NT2/D1 (cell line): ENCODE results near the gene PRODH2.

Experiments
- DNase-seq: peaks from one replicate; pipeline ENCODE4 v3.0.0-alpha.2; 2011; ENCODE audit warnings: low read depth, low spot score
- H3K27me3 ChIP-seq: 2 replicates; pipeline ENCODE4 v1.6.0; 2011; ENCODE audit warnings: mild to moderate bottlenecking; ENCODE audit not compliant: insufficient read length, insufficient read depth
- H3K36me3 ChIP-seq: 2 replicates; pipeline ENCODE4 v1.6.1; 2011; ENCODE audit warnings: mild to moderate bottlenecking, low read length, mixed read lengths; ENCODE audit not compliant: insufficient read depth, insufficient read length
- H3K4me1 ChIP-seq: 2 replicates; pipeline ENCODE4 v1.5.1; 2011; ENCODE audit not compliant: insufficient read depth, insufficient read length
- H3K4me3 ChIP-seq: 2 replicates; pipeline ENCODE4 v1.5.1; 2011; ENCODE audit warnings: low read depth; ENCODE audit not compliant: insufficient read length
- H3K9ac ChIP-seq: 2 replicates; pipeline ENCODE4 v1.6.0; 2011; ENCODE audit warnings: low read depth; ENCODE audit not compliant: insufficient read length
- H3K9me3 ChIP-seq: 2 replicates; pipeline ENCODE4 v1.5.1; 2011; ENCODE audit warnings: mild to moderate bottlenecking, low read length; ENCODE audit not compliant: insufficient read depth
- SUZ12 ChIP-seq: IDR thresholded peaks from 2 replicates; pipeline ENCODE4 v1.6.1; 2011; ENCODE audit not compliant: insufficient read length, insufficient read depth; ENCODE audit errors: extremely low read depth
- YY1 ChIP-seq: IDR thresholded peaks from 2 replicates; pipeline ENCODE4 v1.6.1; 2011; ENCODE audit not compliant: insufficient read length, insufficient read depth
- ZNF274 ChIP-seq: IDR thresholded peaks from 2 replicates; pipeline ENCODE4 v1.6.1; 2011; ENCODE audit warnings: mild to moderate bottlenecking, low read depth, low read length

Gene PRODH2

DNA sequence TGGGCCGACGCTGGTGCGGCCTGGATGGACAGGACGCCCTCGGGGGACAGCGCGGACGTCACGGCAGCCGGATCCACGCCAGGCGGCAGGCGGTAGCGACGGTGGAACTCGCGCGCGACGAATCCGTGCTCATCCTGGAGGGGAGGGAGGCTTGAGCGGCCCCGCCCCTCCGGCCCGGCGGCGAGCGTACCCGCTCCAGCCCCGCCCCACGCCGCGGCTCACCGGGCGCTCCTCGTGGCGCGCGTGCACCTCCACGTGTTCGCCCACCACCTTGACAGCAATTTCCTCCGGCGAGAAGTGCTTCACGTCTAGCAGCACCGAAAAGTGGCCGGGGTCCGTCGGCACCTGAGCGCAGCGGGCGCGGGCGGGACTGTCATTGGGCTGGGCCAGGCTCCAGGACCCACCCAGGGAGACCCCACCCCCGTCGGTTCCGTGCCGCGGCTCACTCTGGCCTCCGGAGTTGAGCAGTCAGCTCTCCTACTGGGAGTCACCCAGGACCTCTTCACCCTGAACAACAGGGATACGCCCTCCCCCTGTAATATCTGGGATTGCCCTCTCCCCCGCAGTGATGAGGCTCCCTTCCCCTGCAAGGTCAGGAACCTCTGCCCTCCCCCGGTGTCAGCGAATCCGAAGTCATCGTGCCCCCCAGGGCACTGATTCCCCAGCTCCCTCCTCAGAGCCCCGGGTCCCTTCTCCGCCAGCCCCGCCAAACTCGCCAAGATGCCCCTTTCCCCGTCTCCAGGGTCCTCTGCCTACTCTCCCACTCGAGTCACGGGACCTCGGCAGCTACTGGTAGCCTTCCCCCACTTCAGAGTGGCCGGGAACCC is 56.9 kb downstream of the PRODH2 start:
- no peak overlapping the region for H3K4me3 ChIP-seq
- H3K4me1 ChIP-seq = peaks cover 4% of the 10 kb centered on the region
- DNase-seq = no peak
- H3K36me3 ChIP-seq = peaks cover 49% of the 10 kb centered on the region
- no peak for TF ChIP-seq ZNF274
- no peak for TF ChIP-seq SUZ12
- TF ChIP-seq YY1 = no peak
- H3K9me3 ChIP-seq = no peaks in the 10 kb centered on the region
- peak overlapping the region; percentile 10 for H3K9ac ChIP-seq
- H3K27me3 ChIP-seq = no peaks in the 10 kb centered on the region

DNA sequence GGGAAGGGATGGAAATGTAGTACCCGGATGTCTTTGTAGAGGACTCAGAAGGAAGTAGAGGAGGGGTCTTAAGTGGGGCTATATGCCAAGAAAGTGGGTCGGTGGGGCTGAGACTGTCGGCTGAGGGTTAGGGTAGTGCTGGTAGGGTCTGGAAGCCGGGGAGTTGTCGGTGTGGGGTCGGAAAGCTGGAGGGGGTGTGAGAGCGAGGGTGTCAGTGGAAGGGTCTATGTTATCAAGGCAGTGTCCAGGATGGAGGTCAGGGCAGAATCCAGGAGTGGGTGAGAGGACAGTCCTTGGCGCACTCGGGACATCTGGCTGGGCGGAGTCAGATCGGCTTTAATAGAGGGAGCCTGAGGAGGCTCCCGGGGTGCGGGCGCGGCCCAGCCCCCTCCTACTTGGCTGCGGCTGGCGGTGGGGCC is 57.5 kb downstream of the PRODH2 start:
- no peak overlapping the region for H3K4me3 ChIP-seq
- H3K36me3 ChIP-seq = peaks cover 42% of the 10 kb centered on the region
- no peaks in the 10 kb centered on the region for H3K9me3 ChIP-seq
- H3K27me3 ChIP-seq = no peaks in the 10 kb centered on the region
- H3K9ac ChIP-seq = no peak overlapping the region
- no peak for TF ChIP-seq SUZ12
- no peak for TF ChIP-seq YY1
- TF ChIP-seq ZNF274 = no peak
- H3K4me1 ChIP-seq = peaks cover 4% of the 10 kb centered on the region
- no peak for DNase-seq

DNA sequence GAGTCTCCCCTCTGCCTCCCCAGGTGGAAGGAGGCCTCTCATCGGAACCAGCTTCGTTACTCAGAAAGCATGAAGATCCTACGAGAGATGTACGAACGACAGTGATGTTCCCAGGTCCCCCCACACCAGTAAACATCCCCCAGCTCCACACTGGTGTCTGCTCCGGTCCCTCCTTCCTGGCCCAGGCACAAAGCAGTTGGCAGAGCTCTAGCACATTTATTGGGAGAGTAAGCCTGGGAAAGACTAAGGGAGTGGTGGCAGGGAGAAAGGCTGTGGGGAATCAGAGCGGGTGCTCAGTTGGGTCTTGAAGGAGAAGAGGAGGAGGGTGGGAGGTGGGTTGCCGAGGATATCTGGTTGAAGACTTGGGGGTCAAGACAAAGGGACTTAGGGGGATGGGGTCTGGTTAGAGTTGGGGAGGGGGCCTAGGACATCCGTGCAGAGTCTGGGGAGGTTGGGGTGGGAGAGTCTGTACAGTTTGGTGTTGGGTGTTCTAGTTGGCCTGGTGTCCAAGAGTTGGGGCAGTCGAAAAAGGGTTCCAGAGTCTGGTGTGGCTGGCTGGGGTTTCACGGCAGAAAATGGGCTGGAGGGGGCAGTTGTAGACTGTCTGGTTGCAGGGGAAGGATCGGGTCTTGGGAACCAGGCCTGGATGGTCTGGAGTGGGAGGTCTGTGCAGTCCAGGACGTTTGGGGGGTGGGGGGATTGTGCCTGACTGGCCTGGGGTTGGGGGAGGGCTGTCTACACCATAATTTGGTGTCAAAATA is 58.1 kb downstream of the PRODH2 start:
- H3K27me3 ChIP-seq = no peaks in the 10 kb centered on the region
- no peak for DNase-seq
- TF ChIP-seq ZNF274 (no peak), SUZ12 (no peak), YY1 (no peak)
- H3K9ac ChIP-seq = no peak overlapping the region
- peaks cover 2% of the 10 kb centered on the region for H3K4me1 ChIP-seq
- H3K9me3 ChIP-seq = no peaks in the 10 kb centered on the region
- peaks cover 37% of the 10 kb centered on the region for H3K36me3 ChIP-seq
- H3K4me3 ChIP-seq = no peak overlapping the region

DNA sequence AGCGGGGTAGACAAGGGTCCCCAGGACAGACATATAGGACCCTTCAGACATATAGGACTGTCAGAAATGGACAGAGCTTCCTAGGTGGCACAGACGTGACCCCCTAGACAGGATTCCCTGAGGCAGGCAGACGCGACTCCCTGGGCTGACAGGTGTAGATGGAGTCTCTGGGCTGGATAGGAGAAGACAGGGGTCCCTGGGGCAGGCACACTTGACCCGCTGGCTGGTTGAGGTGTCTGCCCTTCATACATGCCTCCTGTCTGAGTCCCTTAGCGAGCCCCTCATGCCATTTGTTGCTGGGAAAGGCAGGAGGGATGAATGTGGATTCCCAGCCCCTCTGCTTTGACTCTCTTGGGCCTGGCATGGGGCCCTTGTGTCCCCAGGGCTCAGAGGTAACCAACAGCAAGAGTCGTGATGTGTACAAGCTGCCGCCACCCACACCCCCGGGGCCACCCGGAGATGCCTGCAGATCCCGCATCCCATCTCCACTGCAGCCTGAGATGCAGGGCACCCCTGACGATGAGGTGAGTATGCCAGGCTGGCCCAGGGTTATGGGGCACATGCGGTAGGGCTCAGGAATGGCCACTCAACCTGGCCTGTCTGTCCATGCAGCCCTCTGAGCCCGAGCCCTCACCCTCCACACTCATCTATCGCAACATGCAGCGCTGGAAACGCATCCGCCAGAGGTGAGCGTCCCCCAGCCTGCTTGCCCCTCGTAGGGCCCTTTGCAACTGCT is 58.8 kb downstream of the PRODH2 start:
- Histone ChIP-seq H3K36me3 (peaks cover 31% of the 10 kb centered on the region), H3K4me1 (no peaks in the 10 kb centered on the region), H3K4me3 (no peak overlapping the region), H3K9me3 (no peaks in the 10 kb centered on the region), H3K9ac (no peak overlapping the region), H3K27me3 (no peaks in the 10 kb centered on the region)
- no peak for DNase-seq
- TF ChIP-seq YY1 (no peak), ZNF274 (no peak), SUZ12 (no peak)

DNA sequence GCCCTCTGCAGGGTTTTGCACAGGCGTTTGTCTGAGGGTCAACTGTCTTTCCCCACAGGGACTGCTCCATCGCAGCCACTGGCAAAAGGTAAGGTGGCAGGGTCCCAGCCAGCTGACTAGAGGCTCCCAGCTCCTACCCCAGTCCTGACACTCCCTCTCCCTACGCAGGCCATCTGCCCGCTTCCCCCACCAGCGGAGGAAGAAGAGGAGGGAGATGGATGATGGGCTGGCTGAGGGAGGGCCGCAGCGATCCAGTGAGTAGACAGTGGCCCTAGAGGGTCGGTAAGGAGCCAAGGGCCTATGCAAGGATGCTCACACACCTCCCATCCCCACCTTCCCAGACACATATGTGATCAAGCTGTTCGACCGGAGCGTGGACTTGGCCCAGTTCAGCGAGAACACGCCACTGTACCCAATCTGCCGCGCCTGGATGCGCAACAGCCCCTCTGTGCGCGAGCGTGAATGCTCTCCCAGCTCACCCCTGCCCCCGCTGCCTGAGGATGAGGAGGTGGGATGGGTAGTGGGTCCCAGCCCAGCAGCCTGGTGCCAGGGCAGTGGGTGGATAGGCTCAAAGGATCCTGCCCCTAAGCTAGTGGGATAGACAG is 59.8 kb downstream of the PRODH2 start:
- no peaks in the 10 kb centered on the region for H3K27me3 ChIP-seq
- no peak overlapping the region for H3K9ac ChIP-seq
- H3K9me3 ChIP-seq = no peaks in the 10 kb centered on the region
- H3K4me3 ChIP-seq = no peak overlapping the region
- DNase-seq = no peak
- no peaks in the 10 kb centered on the region for H3K4me1 ChIP-seq
- peaks cover 31% of the 10 kb centered on the region for H3K36me3 ChIP-seq
- TF ChIP-seq SUZ12 (no peak), YY1 (no peak), ZNF274 (no peak)

DNA sequence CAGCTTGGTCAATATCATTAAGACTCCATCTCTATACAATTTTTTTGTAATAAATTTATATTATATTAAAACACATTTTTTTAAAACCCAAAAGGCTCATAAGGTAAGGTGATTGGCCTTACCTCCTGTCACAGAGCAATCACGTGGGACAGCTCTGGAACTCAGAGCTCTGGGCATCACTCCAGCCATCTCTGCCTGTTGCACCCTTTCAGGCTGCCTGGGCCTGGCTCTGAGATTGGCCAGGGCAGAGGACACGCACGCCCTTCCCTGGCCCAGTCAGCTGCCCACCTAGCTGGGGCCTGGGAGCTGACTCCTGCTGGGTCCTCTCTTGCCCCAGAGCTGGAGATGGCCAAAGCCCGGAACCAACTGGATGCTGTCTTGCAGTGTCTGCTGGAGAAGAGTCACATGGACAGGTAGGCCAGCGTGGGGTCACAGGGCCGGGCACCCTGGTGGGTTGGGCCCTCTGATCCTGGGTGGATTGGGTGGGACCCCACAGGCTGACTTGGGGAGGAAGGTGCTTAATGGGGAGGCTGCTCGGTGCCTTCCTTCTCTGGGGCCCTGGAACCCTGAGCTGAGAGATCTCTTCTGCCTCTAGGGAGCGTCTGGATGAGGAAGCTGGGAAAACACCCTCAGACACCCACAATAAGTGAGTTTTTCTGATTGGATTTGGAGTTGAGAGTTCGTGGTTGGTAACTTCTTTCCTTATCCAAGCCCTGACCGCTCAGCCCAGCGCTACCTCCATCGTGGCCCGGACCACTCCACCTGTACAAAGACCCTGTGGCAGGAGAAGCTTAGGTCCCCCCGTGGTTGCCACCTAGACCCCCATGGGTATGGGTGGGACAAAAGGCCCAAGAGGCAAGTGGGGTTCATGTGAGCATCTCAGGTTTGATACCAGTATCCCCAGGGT is 60.6 kb downstream of the PRODH2 start:
- Histone ChIP-seq H3K36me3 (peaks cover 31% of the 10 kb centered on the region), H3K9ac (no peak overlapping the region), H3K4me1 (no peaks in the 10 kb centered on the region), H3K9me3 (no peaks in the 10 kb centered on the region), H3K27me3 (no peaks in the 10 kb centered on the region), H3K4me3 (no peak overlapping the region)
- DNase-seq = no peak
- TF ChIP-seq ZNF274 (no peak), SUZ12 (no peak), YY1 (no peak)

DNA sequence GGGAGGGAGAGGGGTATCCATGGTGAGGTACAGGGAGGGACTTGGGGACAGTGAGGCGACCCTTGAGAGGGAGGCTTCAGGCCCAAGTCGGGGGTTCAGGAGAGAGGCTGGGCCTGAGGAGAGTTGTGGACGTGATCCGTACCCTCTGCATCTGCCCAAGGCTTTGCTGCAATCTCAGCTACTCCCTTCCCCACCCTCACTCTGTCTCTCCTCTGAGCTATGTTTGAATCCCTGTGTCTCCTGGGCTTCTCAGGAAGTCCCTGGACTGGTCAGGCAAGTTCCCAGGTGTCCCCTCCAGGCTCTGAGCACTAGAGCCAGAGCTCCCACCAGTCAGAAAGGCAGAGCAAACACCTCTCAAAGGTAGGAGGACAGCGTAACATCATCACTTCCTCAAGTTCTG is 62.5 kb downstream of the PRODH2 start:
- no peak overlapping the region for H3K4me3 ChIP-seq
- no peaks in the 10 kb centered on the region for H3K4me1 ChIP-seq
- DNase-seq = no peak
- no peak overlapping the region for H3K9ac ChIP-seq
- no peak for TF ChIP-seq ZNF274
- TF ChIP-seq SUZ12 = no peak
- TF ChIP-seq YY1 = no peak
- H3K36me3 ChIP-seq = peaks cover 27% of the 10 kb centered on the region
- no peaks in the 10 kb centered on the region for H3K9me3 ChIP-seq
- no peaks in the 10 kb centered on the region for H3K27me3 ChIP-seq
